IPS-NIHi11 (cell line): ENCODE measurements around the gene SPRING1.
"Not testable (repeated sequence)": the region's sequence is repeated elsewhere in the genome, so short reads cannot be mapped to it uniquely, and the experiment has no call there.

ENCODE experiments used
- DNase-seq: peaks from one replicate; pipeline ENCODE4 v3.0.0; 2012; ENCODE audit warnings: mixed read lengths, low spot score

SPRING1 gene, protein sequence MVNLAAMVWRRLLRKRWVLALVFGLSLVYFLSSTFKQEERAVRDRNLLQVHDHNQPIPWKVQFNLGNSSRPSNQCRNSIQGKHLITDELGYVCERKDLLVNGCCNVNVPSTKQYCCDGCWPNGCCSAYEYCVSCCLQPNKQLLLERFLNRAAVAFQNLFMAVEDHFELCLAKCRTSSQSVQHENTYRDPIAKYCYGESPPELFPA

DNA sequence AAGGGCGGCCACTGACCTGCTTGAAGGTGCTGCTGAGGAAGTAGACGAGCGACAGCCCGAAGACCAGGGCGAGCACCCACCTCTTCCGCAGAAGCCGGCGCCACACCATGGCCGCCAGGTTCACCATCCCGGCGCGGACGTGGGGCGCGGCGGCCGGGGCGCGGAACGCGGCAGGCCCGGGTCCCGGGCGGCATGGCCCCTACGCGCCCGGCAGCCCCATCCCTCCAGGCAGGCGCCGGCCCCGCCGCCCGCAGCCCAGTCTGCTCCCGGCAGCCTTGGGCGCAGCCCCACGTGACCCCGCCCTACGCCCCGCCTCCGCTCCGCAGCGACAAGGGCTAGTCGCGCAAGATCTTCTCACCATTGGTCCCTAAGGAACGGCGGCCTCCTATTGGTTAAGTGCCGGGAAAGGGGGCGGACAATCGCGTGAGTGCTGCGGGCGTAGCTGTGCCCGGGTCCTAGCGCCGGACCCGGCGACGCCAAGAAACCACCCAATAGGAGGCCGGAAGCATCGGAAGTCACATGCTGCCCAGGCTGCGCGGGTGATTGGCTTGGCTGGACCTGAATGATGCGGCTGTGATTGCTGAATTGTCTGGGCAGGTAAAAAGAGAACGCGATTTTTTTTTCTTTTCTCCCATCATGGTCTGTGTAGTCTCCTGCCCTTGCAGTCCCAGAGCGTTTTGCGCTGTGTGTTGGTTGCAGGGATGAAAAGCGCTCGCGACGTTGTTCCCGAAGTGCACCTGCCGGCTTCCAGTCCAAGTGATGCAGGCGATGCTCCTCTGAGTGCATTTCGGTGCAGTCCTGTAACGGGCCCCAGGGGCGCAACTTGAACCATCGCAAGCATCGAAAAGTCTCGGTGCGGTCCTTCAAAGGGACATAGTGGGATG is at the start of gene SPRING1, which contains the start of gene RNFT2:
Gene SPRING1, minus strand, starts transcription at position 296 of the 884 bp plus-strand sequence. Its CDS starts 169 bp downstream, at position 127.
Gene RNFT2, plus strand, starts transcription at position 542 of the 884 bp plus-strand sequence. CDS start 2,183 bp downstream, outside the sequence.
- DNase-seq: peak; percentile 100

DNA sequence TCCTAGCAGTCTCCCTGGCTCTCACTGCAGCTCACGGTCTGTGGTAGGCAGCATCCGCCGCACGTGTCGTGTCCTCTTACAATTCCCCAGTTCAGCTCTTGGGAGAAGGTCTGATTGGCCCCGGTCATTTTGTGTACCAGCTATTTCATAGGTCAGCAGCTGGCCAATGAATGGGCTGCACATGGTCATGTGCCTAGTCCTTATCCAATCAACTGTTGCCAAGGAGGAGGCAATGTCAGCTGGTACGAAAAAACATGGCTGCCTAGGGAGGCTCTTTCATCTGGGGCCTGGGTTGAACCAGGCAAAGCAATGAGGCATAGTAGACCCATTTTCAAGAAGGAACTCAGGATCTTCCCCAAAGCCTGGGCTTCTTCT is 46.4 kb upstream of the SPRING1 start:
- peak; percentile 48 for DNase-seq

DNA sequence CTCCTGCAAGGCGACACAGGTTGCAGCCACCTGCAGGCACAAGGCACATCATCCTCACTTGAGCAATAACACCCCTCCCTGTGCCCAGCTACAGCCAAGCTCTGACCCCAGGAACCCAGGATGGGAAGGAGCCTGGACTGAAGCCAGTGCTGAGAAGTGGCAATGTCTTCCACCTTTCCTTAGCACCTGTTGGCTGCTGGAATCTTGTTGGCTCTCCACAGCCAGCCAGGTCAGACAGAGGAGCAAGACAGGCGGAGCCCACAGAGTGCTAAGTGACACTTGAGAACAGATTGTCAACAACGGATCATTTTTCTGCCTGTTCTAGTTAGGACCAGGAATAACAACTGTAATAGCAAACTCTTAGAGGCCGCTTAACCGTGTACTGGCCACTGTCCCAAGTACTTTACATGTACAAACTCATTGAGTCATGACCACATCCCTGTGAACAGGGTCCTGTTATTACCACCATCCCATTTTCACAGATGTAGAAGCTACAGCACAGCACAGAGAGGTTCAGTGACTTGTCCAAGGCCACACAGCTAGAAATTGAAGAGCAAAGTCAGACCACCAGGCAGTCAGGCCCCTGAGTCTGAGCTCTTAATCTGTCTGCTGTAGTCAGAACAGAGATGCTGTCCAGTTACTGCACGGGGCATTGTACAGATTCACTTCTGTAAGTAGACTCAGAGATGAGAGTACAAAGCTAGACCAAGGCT is 45.8 kb upstream of the SPRING1 start:
- DNase-seq: no peak

DNA sequence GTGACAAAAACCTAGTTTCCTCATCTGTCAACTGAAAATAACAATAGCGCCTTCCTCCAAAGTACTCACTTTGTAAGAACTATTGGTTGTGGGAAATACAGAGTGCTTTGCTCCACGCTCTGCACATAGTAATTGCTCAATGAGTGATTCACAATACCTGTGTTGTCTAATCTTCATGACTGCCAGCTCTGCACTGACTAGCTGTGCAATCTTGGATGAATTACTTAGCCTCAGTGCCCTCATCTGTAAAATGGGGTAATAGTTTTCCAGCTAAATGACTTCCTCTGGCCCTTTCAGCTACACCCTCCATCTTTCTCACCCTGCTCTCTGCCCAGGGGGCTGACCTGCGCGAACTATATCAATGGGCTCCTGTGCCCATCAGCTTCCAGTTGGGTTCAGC is 43.1 kb upstream of the SPRING1 start:
- DNase-seq: no peak

DNA sequence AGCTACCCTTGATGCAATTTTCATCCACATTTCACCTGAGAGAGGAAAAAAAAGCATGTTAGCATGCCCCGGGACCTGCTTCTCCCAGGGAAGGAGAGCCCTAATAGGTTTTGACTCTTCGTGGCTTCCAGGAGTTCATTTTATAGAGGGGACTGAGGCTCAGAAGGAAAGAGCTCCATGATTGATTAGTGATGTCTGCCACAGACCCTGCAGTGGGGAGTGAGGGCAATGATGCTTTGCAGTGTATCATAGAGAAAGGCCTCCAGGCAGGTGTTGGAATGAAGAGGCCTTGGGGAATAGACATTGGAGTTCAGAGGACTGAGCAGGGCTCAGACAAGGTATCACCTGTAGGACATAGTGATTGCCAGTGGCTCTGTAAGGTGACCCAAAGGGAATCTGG is 41.7 kb upstream of the SPRING1 start:
- no peak for DNase-seq

DNA sequence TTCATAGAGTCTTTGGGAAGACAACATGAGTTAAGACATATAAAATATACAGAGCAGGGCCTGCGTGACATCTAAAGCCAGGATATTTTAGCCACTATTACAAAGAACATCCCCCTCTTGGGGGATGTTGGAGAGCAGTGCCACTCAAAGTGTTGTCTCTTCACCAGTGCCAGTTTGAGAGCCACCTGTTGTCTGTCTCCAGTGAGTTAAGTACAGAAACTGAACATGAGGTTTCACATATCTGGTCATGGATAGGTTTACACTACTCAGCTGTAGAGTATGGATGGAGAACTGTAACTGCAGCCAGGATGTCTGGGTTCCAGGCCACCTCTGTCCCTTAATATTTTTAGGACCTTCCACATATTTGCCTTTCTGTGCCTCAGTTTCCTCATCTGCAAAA is 39.4 kb upstream of the SPRING1 start:
- no peak for DNase-seq

DNA sequence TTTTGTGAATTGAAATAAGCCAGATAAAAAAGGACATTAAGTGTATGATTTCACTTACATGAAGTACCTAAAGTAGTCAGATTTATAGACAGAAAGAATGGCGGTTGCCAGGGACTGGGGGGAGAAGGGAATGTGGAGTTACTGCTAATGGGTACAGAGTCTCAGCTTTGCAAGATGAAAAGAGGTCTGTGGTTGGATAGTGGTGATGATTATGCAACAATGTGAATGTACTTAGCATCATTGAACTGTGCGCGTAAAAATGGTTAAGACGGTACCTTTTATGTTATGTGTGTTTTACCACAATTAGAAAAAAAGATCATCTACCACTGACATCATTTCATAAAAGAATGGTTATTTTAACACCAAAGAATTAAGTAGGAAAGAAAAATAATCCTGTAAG is 36.2 kb upstream of the SPRING1 start:
- no peak for DNase-seq

DNA sequence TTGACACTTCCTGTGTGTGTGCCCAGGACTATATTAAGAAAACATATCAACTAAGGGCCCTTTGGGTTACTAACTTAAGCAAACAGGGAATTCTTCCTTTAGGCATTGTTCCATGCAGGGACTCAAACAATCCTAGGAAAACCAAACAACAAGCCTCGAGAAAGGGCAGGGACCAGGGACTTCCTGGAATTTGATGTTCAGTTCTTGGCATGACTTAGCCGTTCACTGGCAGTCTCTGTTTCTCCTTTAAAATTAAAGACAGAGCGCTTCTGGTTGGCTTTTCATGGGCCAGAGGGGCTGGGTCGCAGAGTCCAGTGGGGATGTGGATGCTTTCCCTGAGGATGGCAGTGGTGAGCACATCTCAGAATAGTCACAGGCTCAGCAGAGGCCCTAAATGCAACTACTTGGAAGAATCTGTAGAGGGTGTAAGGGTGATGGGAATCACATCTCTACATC is 35.4 kb upstream of the SPRING1 start:
- peak; percentile 56 for DNase-seq

DNA sequence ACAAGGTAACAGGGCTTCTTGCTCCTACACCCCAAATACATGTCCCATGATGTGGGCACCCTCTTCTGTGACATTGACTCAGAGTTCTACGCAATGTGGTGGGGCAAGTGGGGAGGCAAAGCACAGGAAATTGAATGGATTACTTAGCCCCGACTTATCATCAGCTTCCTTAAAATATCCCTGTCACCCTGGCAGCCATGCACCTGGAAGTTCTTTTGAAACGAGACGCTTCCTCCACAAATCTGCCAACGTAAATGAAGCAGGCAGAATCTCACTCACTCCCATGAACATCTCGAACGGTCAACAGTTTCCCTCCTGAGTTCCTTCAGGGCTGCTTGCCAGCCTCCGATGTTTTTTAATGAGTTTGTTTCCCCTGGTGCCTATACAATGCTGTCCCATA is 33.8 kb upstream of the SPRING1 start:
- no peak for DNase-seq

DNA sequence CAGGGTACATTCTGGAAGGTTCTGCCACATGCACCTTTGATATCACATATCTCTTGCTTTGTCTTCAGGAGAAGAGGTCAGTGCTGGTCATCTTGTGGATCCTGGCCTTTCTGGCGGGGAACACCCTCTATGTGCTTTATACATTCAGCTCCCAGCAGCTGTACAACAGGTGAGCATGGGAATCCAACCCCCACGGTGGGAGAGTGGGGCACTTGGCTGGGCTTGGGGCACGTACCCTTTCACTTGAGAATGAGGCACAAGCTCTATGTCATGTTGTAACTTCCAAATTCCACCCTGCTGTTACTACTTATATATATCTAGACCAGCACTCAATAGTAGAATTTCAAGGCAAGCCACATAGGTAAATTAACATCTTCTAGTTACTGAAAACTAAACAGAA is 28.9 kb upstream of the SPRING1 start:
- no peak for DNase-seq

DNA sequence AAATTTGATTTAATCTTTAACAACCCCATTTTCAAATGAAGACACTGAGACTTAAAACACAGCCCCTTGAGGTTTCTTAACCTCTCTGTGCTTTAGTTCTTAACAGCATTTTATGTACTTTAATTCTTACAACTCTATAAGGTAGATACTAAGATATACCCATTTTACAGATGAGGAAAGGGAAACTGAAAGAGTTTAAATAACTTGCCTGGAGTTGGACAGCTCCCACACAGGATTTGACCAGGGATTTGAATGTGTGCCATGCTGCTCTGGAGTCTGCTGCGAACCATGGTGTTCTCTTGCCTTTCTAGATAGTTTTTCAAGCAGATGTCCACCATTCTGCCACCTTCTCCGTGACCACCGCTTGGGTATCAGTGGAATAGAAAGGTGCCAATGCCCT is 28.4 kb upstream of the SPRING1 start:
- DNase-seq: no peak

DNA sequence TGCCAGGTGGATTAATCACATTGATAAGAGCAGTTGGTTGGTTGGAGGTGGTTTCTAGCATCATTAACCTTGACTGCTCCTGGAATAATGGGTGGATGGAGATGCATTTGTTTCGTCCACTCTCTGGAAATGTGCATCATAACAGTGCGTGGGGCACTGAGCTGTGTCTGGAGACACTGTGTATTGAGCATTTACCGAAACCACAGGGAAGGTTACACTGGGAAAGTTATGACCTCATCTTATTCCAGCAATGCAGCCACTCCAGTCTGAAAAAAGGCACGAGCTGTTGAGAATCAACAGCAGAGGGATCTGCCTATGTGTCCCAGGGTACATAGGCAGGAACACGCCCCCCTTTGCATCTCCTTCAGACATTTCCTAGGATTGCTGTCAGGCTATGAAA is 27.4 kb upstream of the SPRING1 start:
- no peak for DNase-seq

DNA sequence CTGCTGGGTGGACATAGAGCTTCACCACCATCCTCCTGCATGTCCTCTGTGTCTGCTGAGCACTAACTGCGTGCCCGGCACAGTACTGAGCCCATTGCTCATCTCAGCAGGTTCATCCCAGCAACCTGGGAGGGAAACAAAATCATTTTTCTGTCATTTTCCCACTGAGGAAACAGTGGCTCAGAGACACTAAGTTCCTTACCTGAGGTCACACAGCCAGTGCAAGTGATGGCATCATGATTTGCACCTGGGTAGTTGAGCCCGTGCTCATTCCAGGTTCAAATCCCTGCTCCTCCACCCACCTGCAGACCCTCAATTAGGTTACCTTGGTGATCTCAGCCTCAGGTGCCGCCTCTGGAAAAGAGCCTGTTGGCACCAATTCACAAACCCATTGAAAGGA is 23.6 kb upstream of the SPRING1 start:
- DNase-seq: no peak

DNA sequence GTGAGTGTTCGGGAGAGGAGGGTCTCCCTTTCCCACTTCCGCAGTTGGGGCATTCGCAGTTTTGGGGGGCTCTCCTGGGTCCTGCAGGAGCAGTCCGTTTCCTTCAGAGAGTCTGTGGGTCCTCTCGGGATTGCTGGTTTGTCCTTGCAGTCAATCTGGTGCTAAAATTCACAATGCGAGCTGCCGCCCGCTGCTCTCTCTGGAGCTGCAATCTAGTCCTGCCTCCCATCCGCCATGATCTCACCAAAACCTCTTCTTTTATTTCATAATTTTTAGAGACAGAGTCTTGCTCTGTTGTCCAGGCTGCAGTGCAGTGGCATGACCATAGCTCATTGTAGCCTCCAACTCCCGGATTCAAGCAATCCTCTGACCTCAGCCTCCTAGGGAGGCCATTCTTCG is 22.8 kb upstream of the SPRING1 start:
- DNase-seq: no peak

DNA sequence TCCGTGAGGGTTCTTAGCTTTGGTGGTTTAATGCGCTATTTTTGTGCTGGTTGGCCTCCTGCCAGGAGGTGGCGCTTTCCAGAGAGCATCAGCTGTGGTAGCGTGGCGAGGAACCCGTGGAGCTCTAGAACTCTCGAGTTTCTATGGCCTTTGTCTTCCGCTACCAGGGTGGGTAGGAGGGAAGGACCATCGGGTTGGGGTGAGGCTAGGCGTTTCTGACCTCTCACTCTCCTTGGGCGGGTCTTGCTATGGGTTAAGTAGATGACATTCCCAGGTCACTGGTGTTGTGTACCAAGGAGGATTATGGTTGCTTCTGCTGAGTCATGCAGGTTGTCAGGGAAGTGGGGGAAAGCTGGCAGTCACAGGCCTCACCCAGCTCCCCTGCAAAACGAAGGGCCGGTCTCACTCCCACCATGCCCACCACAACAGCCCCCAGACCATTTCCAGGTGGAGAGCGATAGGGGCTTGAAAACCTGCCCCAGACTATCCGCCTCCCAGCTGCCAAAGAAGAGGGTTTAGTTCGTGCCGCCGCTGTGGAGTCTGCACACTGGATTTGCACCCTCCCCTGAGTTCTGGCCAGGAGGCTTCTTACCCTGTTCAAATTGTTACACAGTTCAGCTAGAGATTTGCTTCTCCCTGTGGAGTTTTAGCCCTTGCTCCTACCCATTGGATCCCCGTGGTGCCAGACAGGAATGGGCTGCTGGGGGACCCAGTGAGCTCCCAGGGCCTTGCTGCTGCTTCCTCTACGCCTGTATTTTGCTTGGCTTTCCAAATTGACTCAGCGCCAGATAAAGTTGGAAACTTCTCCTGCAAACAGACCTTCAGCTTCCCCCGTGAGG is 22.1 kb upstream of the SPRING1 start:
- peak; percentile 68 for DNase-seq

DNA sequence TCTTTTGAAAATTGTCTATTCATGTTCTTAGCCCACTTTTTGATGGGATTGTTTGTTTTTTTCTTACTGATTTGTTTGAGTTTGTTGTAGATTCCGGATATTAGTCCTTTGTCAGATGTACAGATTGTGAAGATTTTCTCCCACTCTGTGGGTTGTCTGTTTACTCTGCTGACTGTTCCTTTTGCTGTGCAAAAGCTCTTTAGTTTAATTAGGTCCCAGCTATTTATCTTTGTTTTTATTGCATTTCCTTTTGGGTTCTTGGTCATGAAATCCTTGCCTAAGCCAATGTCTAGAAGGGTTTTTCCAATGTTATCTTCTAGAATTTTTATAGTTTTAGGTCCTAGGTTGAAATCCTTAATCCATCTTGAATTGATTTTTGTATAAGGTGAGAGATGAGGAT is 16.9 kb upstream of the SPRING1 start:
- DNase-seq: not testable (repeated sequence)

DNA sequence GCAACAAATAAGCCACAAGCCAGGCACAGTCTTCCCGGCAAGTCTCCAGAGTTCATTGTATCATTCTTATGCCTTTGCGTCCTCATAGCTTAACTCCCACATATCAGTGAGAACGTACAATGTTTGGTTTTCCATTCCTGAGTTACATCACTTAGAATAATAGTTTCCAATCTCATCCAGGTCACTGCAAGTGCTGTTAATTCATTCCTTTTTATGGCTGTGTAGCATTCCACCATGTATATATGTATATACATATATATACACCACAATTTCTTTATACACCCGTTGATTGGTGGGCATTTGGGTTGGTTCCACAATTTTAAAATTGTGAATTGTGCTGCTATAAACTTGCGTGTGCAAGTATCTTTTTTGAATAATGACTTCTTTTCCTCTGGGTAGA is 16.2 kb upstream of the SPRING1 start:
- DNase-seq: not testable (repeated sequence)

DNA sequence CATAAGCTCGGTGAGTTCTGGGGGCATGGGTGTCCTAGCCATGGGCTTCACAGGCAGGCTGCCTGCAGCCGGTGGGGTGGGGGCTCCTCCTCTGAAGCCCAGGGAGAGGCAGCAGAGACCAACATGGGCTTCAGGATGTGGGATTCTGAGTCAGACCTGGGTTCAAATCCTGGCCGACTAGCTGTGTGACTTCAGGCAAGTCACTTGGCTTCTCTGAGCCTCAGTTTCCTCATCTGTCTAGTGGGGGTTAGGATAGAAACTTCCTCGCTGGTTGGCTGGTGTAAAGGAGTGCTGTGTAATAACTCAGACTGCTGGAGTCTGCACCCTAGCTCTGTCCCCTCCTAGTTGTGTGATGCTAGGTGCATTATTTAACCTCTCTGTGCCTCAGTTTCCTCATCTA is 12.4 kb upstream of the SPRING1 start:
- DNase-seq: no peak

DNA sequence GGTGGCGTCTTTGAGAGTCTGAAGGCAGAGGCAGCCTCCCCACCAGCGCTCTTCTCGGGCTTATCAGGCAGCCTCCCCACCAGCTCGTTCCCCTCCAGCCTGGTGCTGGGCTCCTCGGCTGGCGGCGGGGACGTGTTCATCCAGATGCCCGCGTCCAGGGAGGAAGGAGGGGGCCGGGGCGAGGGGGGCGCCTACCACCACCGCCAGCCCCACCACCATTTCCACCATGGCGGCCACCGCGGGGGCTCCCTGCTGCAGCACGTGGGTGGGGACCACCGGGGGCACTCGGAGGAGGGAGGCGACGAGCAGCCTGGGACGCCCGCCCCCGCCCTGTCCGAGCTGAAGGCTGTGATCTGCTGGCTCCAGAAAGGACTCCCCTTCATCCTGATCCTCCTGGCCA is 12.0 kb upstream of the SPRING1 start:
- DNase-seq: no peak

DNA sequence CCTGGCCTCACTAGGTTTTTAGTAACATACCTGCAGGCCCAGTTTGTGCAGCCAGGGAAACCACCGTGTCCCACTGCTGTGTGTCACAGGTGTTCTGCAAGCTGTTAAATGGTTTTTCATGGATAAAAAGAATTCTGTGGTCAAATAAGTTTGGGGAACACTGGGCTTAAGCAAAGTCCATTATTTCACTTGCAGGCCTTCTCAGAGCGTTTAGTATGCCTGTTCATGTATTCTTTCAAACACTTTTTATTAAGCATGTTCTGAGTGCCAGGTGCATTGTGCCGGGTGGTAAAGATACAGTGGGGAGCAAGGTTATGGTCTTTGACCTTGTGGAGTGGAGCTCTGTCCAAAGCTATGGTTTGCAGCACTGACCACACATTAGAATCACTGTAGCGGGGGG is 7.7 kb upstream of the SPRING1 start:
- DNase-seq: no peak

DNA sequence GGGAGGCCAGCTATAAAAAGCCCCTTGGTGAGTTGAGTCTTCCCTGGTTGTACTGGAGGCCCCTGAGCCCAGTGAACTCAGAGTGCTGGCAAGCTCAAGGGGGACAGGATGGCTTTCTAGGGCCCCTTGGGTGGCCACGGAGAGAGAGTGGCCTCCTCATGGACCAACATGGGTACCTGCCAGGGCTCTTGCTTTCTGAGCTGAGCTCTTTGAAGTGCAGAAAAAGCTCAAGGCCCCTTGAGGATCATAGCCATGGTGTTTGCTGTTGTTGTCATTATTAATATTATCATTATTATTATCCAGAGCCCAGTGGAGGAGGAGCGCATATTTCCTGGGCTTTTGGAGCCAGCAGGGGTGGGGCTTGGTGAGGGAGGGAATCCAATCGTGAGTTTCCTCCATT is 6.9 kb upstream of the SPRING1 start:
- DNase-seq: no peak

DNA sequence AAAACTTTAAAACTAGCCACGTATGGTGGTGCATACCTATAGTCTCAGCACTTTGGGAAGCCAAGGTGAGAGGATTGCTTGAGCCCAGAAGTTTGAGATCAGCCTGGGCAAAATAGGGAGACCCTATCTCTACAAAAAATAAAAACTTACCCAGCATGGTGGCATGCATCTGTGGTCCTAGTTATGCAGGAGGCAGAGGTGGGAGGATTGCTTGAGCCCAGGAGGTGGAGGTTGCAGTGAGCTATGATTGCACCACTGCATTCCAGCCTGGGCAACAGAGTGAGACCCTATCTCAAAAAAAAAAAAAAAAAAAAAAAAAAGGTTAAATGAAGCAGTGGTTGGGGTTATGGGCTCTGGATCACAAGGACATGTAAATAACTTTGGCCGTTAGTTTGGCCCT is 4.9 kb upstream of the SPRING1 start:
- not testable (repeated sequence) for DNase-seq
